Raji (cell line): ENCODE data around the gene CD84.

Experiments
- POLR2A ChIP-seq: IDR thresholded peaks from 2 replicates; pipeline ENCODE4 v1.6.1; 2011; ENCODE audit warnings: low read depth, low read length, control low read depth; ENCODE audit not compliant: insufficient read depth

CD84 gene

GRCh38 chr1:160581961-160582360 is 2.7 kb upstream of the CD84 start:
- TF ChIP-seq POLR2A = no peak

- no peak for TF ChIP-seq POLR2A
Measured at GRCh38 chr1:160580221-160580812, 1.0 kb upstream of the CD84 start.

- TF ChIP-seq POLR2A = no peak; the same call in 1 of the 2 replicates
Measured at GRCh38 chr1:160578525-160579191, 638 bp downstream of the CD84 start.

- TF ChIP-seq POLR2A = 0 out of 2 replicates have a peak, but pooled peaks have one; percentile 21
Measured at GRCh38 chr1:160578175-160578524, 1.1 kb downstream of the CD84 start.

- no peak for TF ChIP-seq POLR2A
Measured at GRCh38 chr1:160577671-160578070, 1.6 kb downstream of the CD84 start.

GRCh38 chr1:160576884-160577283 is 2.4 kb downstream of the CD84 start:
- TF ChIP-seq POLR2A = no peak

GRCh38 chr1:160576390-160576789 is 2.9 kb downstream of the CD84 start:
- TF ChIP-seq POLR2A = no peak

- TF ChIP-seq POLR2A = no peak
Measured at GRCh38 chr1:160575112-160575664, 4.1 kb downstream of the CD84 start.

- no peak for TF ChIP-seq POLR2A
Measured at GRCh38 chr1:160570840-160571239, 8.5 kb downstream of the CD84 start.

- peak; percentile 25; the same call in 1 of the 2 replicates for TF ChIP-seq POLR2A
Measured at GRCh38 chr1:160569806-160570205, 9.5 kb downstream of the CD84 start.

GRCh38 chr1:160567858-160568682 is 11.2 kb downstream of the CD84 start:
- TF ChIP-seq POLR2A = no peak

- TF ChIP-seq POLR2A = no peak
Measured at GRCh38 chr1:160567341-160567740, 12.0 kb downstream of the CD84 start.

GRCh38 chr1:160565564-160565963 is 13.7 kb downstream of the CD84 start:
- TF ChIP-seq POLR2A = no peak

GRCh38 chr1:160560806-160561205 is 18.5 kb downstream of the CD84 start:
- TF ChIP-seq POLR2A = no peak

GRCh38 chr1:160560045-160560705 is 19.1 kb downstream of the CD84 start:
- TF ChIP-seq POLR2A = no peak
